Mucosa of stomach (tissue), 1 donor: Measurements from ENCODE around the gene MSH6.
"Not testable (repeated sequence)": the region's sequence is repeated elsewhere in the genome, so short reads cannot be mapped to it uniquely, and the experiment has no call there.

ENCODE experiments used
- H3K27me3 ChIP-seq: one replicate; pipeline ENCODE4 v1.7.0; 2013; ENCODE audit warnings: mild to moderate bottlenecking, low read length; ENCODE audit not compliant: control insufficient read depth, insufficient read depth
- H3K36me3 ChIP-seq: one replicate; pipeline ENCODE4 v1.7.0; 2013; ENCODE audit warnings: low read length; ENCODE audit not compliant: control insufficient read depth, insufficient read depth
- H3K4me1 ChIP-seq: one replicate; pipeline ENCODE4 v1.7.0; 2013; ENCODE audit warnings: mild to moderate bottlenecking, low read length; ENCODE audit not compliant: control insufficient read depth, insufficient read depth
- H3K4me3 ChIP-seq: one replicate; pipeline ENCODE4 v1.7.0; 2013; ENCODE audit warnings: low read length
- H3K9ac ChIP-seq: one replicate; pipeline ENCODE4 v1.7.0; 2013; ENCODE audit warnings: mild to moderate bottlenecking, low read length, moderate library complexity
- H3K9me3 ChIP-seq: one replicate; pipeline ENCODE4 v1.7.0; 2013; ENCODE audit warnings: mild to moderate bottlenecking, low read length, moderate library complexity; ENCODE audit not compliant: control insufficient read depth
- donor health status: Pancreatic carcinoma.

Gene MSH6

DNA sequence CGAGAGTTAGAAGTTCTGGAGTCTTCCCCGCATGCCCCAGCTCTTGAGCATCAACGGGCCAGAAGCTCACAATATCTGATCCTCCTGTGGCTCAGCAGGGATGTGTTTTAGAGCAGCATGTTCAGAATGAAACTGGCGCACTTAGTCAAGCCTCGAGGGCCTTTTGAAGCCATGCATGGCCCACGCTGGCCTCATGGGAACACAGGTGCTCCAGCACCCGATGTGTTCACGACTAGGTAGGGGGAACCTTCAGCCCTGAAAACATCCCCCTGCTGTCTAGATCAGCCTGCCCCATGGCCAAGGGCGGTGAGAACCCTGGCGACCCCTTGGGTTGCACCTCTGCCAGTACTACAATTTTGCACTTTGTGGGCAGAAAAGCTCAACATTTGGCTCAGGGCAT is 32.8 kb downstream of the MSH6 start:
- Histone ChIP-seq H3K36me3 (no peaks in the 10 kb centered on the region), H3K4me3 (no peak overlapping the region), H3K9ac (no peak overlapping the region), H3K4me1 (no peaks in the 10 kb centered on the region), H3K27me3 (no peaks in the 10 kb centered on the region), H3K9me3 (no peaks in the 10 kb centered on the region)

GRCh38 chr2:47818777-47819176 is 35.8 kb downstream of the MSH6 start:
- no peaks in the 10 kb centered on the region for H3K9me3 ChIP-seq
- no peaks in the 10 kb centered on the region for H3K27me3 ChIP-seq
- no peak overlapping the region for H3K9ac ChIP-seq
- no peaks in the 10 kb centered on the region for H3K4me1 ChIP-seq
- H3K36me3 ChIP-seq: no peaks in the 10 kb centered on the region
- H3K4me3 ChIP-seq: no peak overlapping the region

- Histone ChIP-seq H3K36me3 (no peaks in the 10 kb centered on the region), H3K4me1 (no peaks in the 10 kb centered on the region), H3K9me3 (no peaks in the 10 kb centered on the region), H3K9ac (no peak overlapping the region), H3K27me3 (no peaks in the 10 kb centered on the region), H3K4me3 (no peak overlapping the region)
Measured at GRCh38 chr2:47819834-47820233, 36.9 kb downstream of the MSH6 start.

DNA sequence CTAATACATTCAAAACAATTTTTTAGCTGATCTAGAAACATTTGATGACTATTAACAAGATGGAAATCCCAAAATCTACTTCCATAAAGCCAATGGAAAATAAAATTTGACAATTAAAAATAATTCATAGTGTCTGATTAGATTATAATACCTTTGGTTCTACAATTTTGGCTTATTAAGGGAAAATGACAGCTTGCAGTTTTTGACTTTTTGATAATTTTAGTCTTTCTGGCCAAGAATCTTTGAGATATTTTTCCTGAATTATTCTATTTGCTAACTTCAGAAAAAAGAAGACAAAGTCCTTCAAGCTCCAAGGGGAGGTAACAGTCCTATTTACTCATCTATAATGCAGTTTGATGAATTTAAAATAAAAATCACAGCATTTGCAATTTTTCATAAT is 39.6 kb downstream of the MSH6 start:
- no peak overlapping the region for H3K9ac ChIP-seq

GRCh38 chr2:47833516-47833968 is 50.6 kb downstream of the MSH6 start:
- Histone ChIP-seq H3K9me3 (no peaks in the 10 kb centered on the region), H3K4me1 (no peaks in the 10 kb centered on the region), H3K9ac (no peak overlapping the region), H3K4me3 (no peak overlapping the region), H3K36me3 (no peaks in the 10 kb centered on the region), H3K27me3 (no peaks in the 10 kb centered on the region)

More for the DNA sequence above, 39.6 kb downstream of the MSH6 start:
- H3K4me1 ChIP-seq: no peaks in the 10 kb centered on the region
- H3K4me3 ChIP-seq: no peak overlapping the region
- H3K27me3 ChIP-seq: no peaks in the 10 kb centered on the region
- no peaks in the 10 kb centered on the region for H3K36me3 ChIP-seq
- no peaks in the 10 kb centered on the region for H3K9me3 ChIP-seq

- Histone ChIP-seq H3K9me3 (no peaks in the 10 kb centered on the region), H3K9ac (no peak overlapping the region), H3K4me3 (no peak overlapping the region), H3K36me3 (no peaks in the 10 kb centered on the region), H3K27me3 (no peaks in the 10 kb centered on the region), H3K4me1 (no peaks in the 10 kb centered on the region)
Measured at GRCh38 chr2:47838249-47838648, 55.3 kb downstream of the MSH6 start.

GRCh38 chr2:47838686-47839085 is 55.7 kb downstream of the MSH6 start:
- Histone ChIP-seq H3K9ac (no peak overlapping the region), H3K4me1 (no peaks in the 10 kb centered on the region), H3K36me3 (no peaks in the 10 kb centered on the region)

DNA sequence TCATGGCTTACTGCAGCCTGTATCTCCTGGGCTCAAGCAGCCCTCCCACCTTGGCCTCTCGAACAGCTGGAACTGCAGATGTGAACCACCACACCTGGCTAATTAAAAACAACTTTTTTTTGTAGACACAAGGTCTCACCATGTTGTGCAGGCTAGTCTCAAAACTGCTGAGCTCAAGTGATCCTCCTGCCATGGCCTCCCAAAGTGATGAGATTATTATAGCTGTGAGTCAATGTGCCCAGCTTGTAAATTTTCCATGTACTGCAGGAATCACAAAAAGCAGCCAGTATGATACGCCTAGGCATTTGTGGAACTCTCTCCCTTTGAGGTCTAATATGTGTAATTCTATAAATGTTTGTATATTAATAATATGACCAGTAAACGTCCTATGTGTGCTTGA is 59.9 kb downstream of the MSH6 start:
- Histone ChIP-seq H3K4me1 (no peaks in the 10 kb centered on the region), H3K9me3 (no peaks in the 10 kb centered on the region), H3K9ac (no peak overlapping the region), H3K36me3 (no peaks in the 10 kb centered on the region), H3K27me3 (no peaks in the 10 kb centered on the region), H3K4me3 (no peak overlapping the region)

More at GRCh38 chr2:47838686-47839085, 55.7 kb downstream of the MSH6 start:
- no peaks in the 10 kb centered on the region for H3K27me3 ChIP-seq
- H3K9me3 ChIP-seq: no peaks in the 10 kb centered on the region
- no peak overlapping the region for H3K4me3 ChIP-seq

GRCh38 chr2:47843407-47843806 is 60.5 kb downstream of the MSH6 start:
- Histone ChIP-seq H3K4me3 (no peak overlapping the region), H3K4me1 (no peaks in the 10 kb centered on the region), H3K9me3 (no peaks in the 10 kb centered on the region), H3K36me3 (no peaks in the 10 kb centered on the region), H3K9ac (no peak overlapping the region), H3K27me3 (no peaks in the 10 kb centered on the region)

DNA sequence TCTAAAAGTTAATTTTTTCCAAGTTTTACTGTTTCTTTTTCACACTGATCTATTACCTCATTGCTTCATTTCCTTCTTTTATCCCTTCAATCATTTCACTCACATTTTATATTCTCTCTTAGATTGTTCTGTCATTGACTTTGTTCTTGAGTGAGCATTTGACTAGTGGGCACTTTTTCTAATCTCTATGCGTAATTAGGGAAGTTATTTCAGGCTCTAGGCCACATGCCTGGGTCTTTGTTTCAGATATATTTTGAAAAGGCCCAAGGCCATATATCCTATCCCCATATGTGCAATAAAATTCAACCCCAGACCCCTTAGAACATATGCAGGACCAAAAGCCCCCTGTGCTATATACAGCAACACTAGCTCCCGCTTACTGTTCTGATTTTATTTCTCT is 61.2 kb downstream of the MSH6 start:
- Histone ChIP-seq H3K4me1 (no peaks in the 10 kb centered on the region), H3K36me3 (no peaks in the 10 kb centered on the region)

GRCh38 chr2:47849368-47849767 is 66.4 kb downstream of the MSH6 start:
- no peaks in the 10 kb centered on the region for H3K27me3 ChIP-seq
- H3K9ac ChIP-seq: no peak overlapping the region
- no peaks in the 10 kb centered on the region for H3K9me3 ChIP-seq
- H3K36me3 ChIP-seq: no peaks in the 10 kb centered on the region
- H3K4me1 ChIP-seq: no peaks in the 10 kb centered on the region
- no peak overlapping the region for H3K4me3 ChIP-seq

More for the DNA sequence above, 61.2 kb downstream of the MSH6 start:
- no peak overlapping the region for H3K4me3 ChIP-seq
- no peaks in the 10 kb centered on the region for H3K9me3 ChIP-seq
- no peaks in the 10 kb centered on the region for H3K27me3 ChIP-seq
- H3K9ac ChIP-seq: no peak overlapping the region

GRCh38 chr2:47850198-47850597 is 67.3 kb downstream of the MSH6 start:
- Histone ChIP-seq H3K36me3 (no peaks in the 10 kb centered on the region), H3K4me1 (no peaks in the 10 kb centered on the region), H3K27me3 (no peaks in the 10 kb centered on the region)

GRCh38 chr2:47853067-47853777 is 70.3 kb downstream of the MSH6 start:
- not testable (repeated sequence) for H3K36me3 ChIP-seq, H3K4me3 ChIP-seq, H3K27me3 ChIP-seq, H3K9ac ChIP-seq, H3K9me3 ChIP-seq, H3K4me1 ChIP-seq

More at GRCh38 chr2:47850198-47850597, 67.3 kb downstream of the MSH6 start:
- H3K4me3 ChIP-seq: no peak overlapping the region
- no peak overlapping the region for H3K9ac ChIP-seq
- H3K9me3 ChIP-seq: no peaks in the 10 kb centered on the region
